ENCODE measurements around the gene CA5B. TPM values are rescaled to one million over a fixed set of nuclear protein-coding genes. Genes with fewer than 3 reads are reported as not detected.

The CA5B gene
- total RNA-seq, 1 donor from 2014 or later, result 13.5 TPM

GRCh38 chrX:15804563-15804962 lies 66.5 kb downstream of the CA5B start:
- Histone ChIP-seq H3K27ac (no peak overlapping the region), H3K27me3 (no peaks in the 10 kb centered on the region), H3K4me3 (no peak overlapping the region), H3K4me1 (no peaks in the 10 kb centered on the region), H3K36me3 (peaks cover 50 to 55% of the 10 kb centered on the region in 2 donors), H3K9me3 (no peaks in the 10 kb centered on the region)
- no peak for DNase-seq (ENCODE audit: low spot score in 2 of 2)
- intact Hi-C loops (cut with DNase I), result no loop called here
- TF ChIP-seq CTCF (IDR thresholded peaks at IDR 0.05), result no peak

GRCh38 chrX:15808254-15808653 lies 70.2 kb downstream of the CA5B start:
- no peak for DNase-seq (ENCODE audit: low spot score in 2 of 2)
- intact Hi-C loops (cut with DNase I), result no loop called here
- H3K4me3 ChIP-seq, result no peak overlapping the region
- no peak for TF ChIP-seq CTCF (IDR thresholded peaks at IDR 0.05)
- no peaks in the 10 kb centered on the region for H3K9me3 ChIP-seq
- peaks cover 66 to 88% of the 10 kb centered on the region in 2 donors for H3K36me3 ChIP-seq
- H3K27ac ChIP-seq, result no peak overlapping the region
- H3K4me1 ChIP-seq, result no peaks in the 10 kb centered on the region
- H3K27me3 ChIP-seq, result no peaks in the 10 kb centered on the region

GRCh38 chrX:15812192-15812938 lies 74.3 kb downstream of the CA5B start:
- Histone ChIP-seq H3K4me1 (no peaks in the 10 kb centered on the region), H3K9me3 (no peaks in the 10 kb centered on the region), H3K27ac (no peak overlapping the region), H3K4me3 (no peak overlapping the region), H3K36me3 (peaks cover 61 to 81% of the 10 kb centered on the region in 2 donors), H3K27me3 (no peaks in the 10 kb centered on the region)
- intact Hi-C loops (cut with DNase I), result no loop called here
- no peak for TF ChIP-seq CTCF (IDR thresholded peaks at IDR 0.05)
- DNase-seq (ENCODE audit: low spot score in 2 of 2), result no peak

GRCh38 chrX:15813416-15813815 lies 75.3 kb downstream of the CA5B start:
- no peak overlapping the region for H3K27ac ChIP-seq
- H3K27me3 ChIP-seq, result no peaks in the 10 kb centered on the region
- H3K36me3 ChIP-seq, result peaks cover 57 to 84% of the 10 kb centered on the region in 2 donors
- no peak overlapping the region for H3K4me3 ChIP-seq
- no peak for TF ChIP-seq CTCF (IDR thresholded peaks at IDR 0.05)
- DNase-seq (ENCODE audit: low spot score in 2 of 2), result no peak
- no peaks in the 10 kb centered on the region for H3K9me3 ChIP-seq
- intact Hi-C loops (cut with DNase I), result no loop called here
- no peaks in the 10 kb centered on the region for H3K4me1 ChIP-seq

- H3K36me3 ChIP-seq, result peaks cover 54 to 84% of the 10 kb centered on the region in 2 donors
- intact Hi-C loops (cut with DNase I), result no loop called here
- DNase-seq (ENCODE audit: low spot score in 2 of 2), result no peak
These were observed 76.8 kb downstream of the CA5B start for GRCh38 chrX:15814771-15815365.

More at GRCh38 chrX:15814771-15815365, 76.8 kb downstream of the CA5B start:
- Histone ChIP-seq H3K4me3 (no peak overlapping the region), H3K9me3 (no peaks in the 10 kb centered on the region), H3K27ac (no peak overlapping the region), H3K27me3 (no peaks in the 10 kb centered on the region), H3K4me1 (no peaks in the 10 kb centered on the region)
- no peak for TF ChIP-seq CTCF (IDR thresholded peaks at IDR 0.05)
